Ishikawa (cell line): ENCODE results near the gene ZNF441.

Experiments used
- CEBPB ChIP-seq: IDR thresholded peaks from 2 replicates; pipeline ENCODE4 v1.6.1; 2012
- RAD21 ChIP-seq: IDR thresholded peaks from 2 replicates; pipeline ENCODE4 v1.6.1; 2012; ENCODE audit warnings: low read depth
- TEAD4 ChIP-seq: IDR thresholded peaks from 2 replicates; pipeline ENCODE4 v1.6.1; 2012

- TF ChIP-seq TEAD4 (no peak), RAD21 (no peak), CEBPB (no peak)
These were observed 54.8 kb downstream of the ZNF441 start for GRCh38 chr19:11821474-11822109.
